HL-60 (cell line): ENCODE data around the gene QSOX2.

Experiments used
- DNase-seq, 2 experiments: peaks; one replicate each; pipeline ENCODE4 v3.0.0-alpha.2; 2010 to 2020; ENCODE audit warnings: low read depth in 1 of 2, low spot score in 1 of 2
- H3K27ac ChIP-seq: fragments of 250-450 bp; sonication (Bioruptor Pico); replicated peaks from 2 replicates; pipeline ENCODE4 v1.5.1; 2020; ENCODE audit warnings: mild to moderate bottlenecking, moderate library complexity
- H3K27me3 ChIP-seq: fragments of 250-450 bp; sonication (Bioruptor Pico); 2 replicates; pipeline ENCODE4 v1.5.1; 2021; ENCODE audit warnings: mild to moderate bottlenecking, moderate library complexity; ENCODE audit not compliant: insufficient read depth, poor library complexity, severe bottlenecking
- H3K4me3 ChIP-seq: replicated peaks from 2 replicates; pipeline ENCODE4 v1.5.1; 2011; ENCODE audit warnings: mild to moderate bottlenecking, control low read depth, low read length; ENCODE audit not compliant: insufficient read depth
- CTCF ChIP-seq: IDR thresholded peaks from one replicate; pipeline ENCODE4 v1.5.1; 2011; ENCODE audit warnings: low read length, control low read depth, inconsistent platforms; ENCODE audit not compliant: insufficient read depth
- GABPA ChIP-seq: IDR thresholded peaks from 2 replicates; pipeline ENCODE4 v1.6.1; 2012; ENCODE audit warnings: low read depth
- POLR2AphosphoS5 ChIP-seq: IDR thresholded peaks from 2 replicates; pipeline ENCODE4 v1.6.1; 2012; ENCODE audit warnings: low read depth
- REST ChIP-seq: IDR thresholded peaks from 2 replicates; pipeline ENCODE4 v1.6.1; 2012; ENCODE audit warnings: low read depth; ENCODE audit not compliant: insufficient replicate concordance
- SPI1 ChIP-seq: IDR thresholded peaks from 2 replicates; pipeline ENCODE4 v1.6.1; 2012; ENCODE audit warnings: low read depth, mild to moderate bottlenecking, borderline replicate concordance

Gene QSOX2

DNA sequence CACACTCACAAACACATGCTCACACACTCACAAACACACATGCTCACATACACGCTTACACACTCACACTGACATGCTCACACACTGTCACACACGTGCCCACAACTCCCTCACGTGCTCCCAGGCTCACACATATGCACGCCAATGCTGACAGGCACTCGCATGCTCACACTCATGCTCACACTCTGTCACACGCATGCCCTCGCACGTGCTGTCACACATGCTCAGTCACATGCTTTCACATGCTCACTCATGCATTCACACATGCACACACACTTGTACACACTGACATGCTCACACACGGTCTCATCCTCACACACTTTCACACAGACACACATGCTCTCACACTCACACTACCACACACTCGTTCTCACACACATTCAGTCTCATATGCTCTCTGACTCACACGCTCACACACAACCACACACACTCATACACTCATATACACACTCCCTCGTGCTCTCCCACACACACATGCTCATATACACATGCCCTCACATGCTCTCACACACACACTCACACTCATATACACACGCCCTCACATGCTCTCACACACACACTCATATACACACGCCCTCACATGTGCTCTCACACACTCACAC lies 48.0 kb upstream of the QSOX2 start:
- TF ChIP-seq CTCF (no peak), GABPA (no peak), POLR2AphosphoS5 (no peak), REST (no peak), SPI1 (no peak)
- H3K4me3 ChIP-seq = no peak overlapping the region
- H3K27ac ChIP-seq = no peak overlapping the region
- H3K27me3 ChIP-seq = no peaks in the 10 kb centered on the region
- DNase-seq = no peak

DNA sequence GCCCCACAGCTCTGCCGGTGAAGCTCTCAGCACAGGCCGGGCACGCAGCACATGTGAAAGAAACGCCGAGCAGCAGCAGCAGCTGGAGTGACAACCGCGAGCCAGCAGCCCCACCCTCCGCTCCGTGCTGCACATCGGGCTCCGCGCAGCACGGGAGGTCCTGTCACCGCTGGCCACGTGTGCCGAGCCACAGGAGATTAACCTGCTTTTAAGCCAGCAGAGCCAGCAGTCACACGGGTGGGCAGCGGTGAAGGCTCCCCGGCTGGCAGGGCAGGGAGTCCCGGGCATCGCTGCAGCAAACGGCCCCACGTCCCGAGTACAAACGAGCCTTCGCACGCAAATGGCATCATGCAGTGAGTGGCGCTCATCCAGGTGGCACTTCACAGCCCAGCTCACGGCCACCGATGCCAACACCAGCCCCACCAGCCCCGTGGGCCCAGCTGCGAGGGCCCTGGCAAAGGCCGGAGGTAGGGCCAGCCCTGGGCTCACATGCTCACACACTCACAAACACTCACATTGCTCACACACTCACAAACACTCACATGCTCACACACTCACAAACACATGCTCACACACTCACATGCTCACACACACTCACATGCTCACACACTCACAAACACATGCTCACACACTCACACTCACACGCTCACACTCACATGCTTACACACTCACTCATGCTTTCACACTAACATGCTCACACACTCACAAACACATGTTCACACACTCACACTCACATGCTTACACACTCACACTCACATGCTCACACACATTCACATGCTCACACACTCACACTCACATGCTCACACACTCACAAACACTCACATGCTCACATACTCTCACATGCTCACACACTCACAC lies 47.2 kb upstream of the QSOX2 start:
- no peak for DNase-seq
- Histone ChIP-seq H3K27ac (no peak overlapping the region), H3K27me3 (no peaks in the 10 kb centered on the region), H3K4me3 (no peak overlapping the region)
- TF ChIP-seq SPI1 (no peak), POLR2AphosphoS5 (no peak), REST (no peak), GABPA (no peak), CTCF (no peak)

- no peak overlapping the region for H3K4me3 ChIP-seq
- H3K27me3 ChIP-seq = peaks cover 3% of the 10 kb centered on the region
- H3K27ac ChIP-seq = no peak overlapping the region
- TF ChIP-seq SPI1 (no peak), CTCF (no peak), POLR2AphosphoS5 (no peak), GABPA (no peak), REST (no peak)
- DNase-seq = no peak
Observed at GRCh38 chr9:136292026-136292538, 46.5 kb upstream of the QSOX2 start.
